ENCODE data around the gene MSI2.

Gene MSI2

GRCh38 chr17:57401556-57402488 lies 145.5 kb downstream of the MSI2 start:
- DNase-seq: no peak

- DNase-seq: no peak
Measured at GRCh38 chr17:57402681-57403180, 146.4 kb downstream of the MSI2 start.

- DNase-seq: no peak
Measured at GRCh38 chr17:57403236-57403635, 146.9 kb downstream of the MSI2 start.

- no peak for DNase-seq
Measured at GRCh38 chr17:57404073-57404472, 147.8 kb downstream of the MSI2 start.

- DNase-seq: no peak
Measured at GRCh38 chr17:57404795-57405490, 148.6 kb downstream of the MSI2 start.

- DNase-seq: no peak
Measured at GRCh38 chr17:57405491-57406072, 149.3 kb downstream of the MSI2 start.

- peak; percentile 31 for DNase-seq
Measured at GRCh38 chr17:57406131-57406980, 150.0 kb downstream of the MSI2 start.

GRCh38 chr17:57406981-57407286 lies 150.6 kb downstream of the MSI2 start:
- no peak for DNase-seq

GRCh38 chr17:57407287-57408070 lies 151.2 kb downstream of the MSI2 start:
- DNase-seq: peak; percentile 77

GRCh38 chr17:57408071-57408811 lies 151.9 kb downstream of the MSI2 start:
- peak; percentile 56 for DNase-seq

- no peak for DNase-seq
Measured at GRCh38 chr17:57410169-57410568, 153.8 kb downstream of the MSI2 start.

GRCh38 chr17:57412520-57413096 lies 156.3 kb downstream of the MSI2 start:
- no peak for DNase-seq

- no peak for DNase-seq
Measured at GRCh38 chr17:57413848-57414651, 157.7 kb downstream of the MSI2 start.

- DNase-seq: no peak
Measured at GRCh38 chr17:57415751-57416207, 159.5 kb downstream of the MSI2 start.

GRCh38 chr17:57416369-57416768 lies 160.0 kb downstream of the MSI2 start:
- DNase-seq: no peak

GRCh38 chr17:57417956-57418355 lies 161.6 kb downstream of the MSI2 start:
- DNase-seq: no peak

GRCh38 chr17:57418463-57419246 lies 162.3 kb downstream of the MSI2 start:
- no peak for DNase-seq

- no peak for DNase-seq
Measured at GRCh38 chr17:57419940-57420550, 163.7 kb downstream of the MSI2 start.
